OCI-LY7 (cell line): ENCODE measurements around the gene SMYD3. TPM values are rescaled to one million over a fixed set of nuclear protein-coding genes. Genes with fewer than 3 reads are reported as not detected.

Experiments used
- BruUV-seq: library from RNA; stranded (reverse); fragments of 400-500 nt; replicated peaks from 2 replicates; lab custom pipeline; 2021; lab: Mats Ljungman, UMichigan
- CTCF ChIA-PET: fragments of 300-600 bp; sonication (Branson Sonifier 250); formaldehyde crosslinking; loops from one replicate; lab custom pipeline; 2022; ENCODE audit warnings: antibody characterized with exemption; ENCODE audit not compliant: unreplicated experiment; lab: Charles Lee
- POLR2A ChIA-PET: fragments of 300-600 bp; sonication (Branson Sonifier 250); formaldehyde crosslinking; loops from one replicate; lab custom pipeline; 2022; ENCODE audit warnings: antibody characterized with exemption; lab: Charles Lee
- DNase-seq: peaks from one replicate; pipeline ENCODE4 v3.0.0-alpha.2; 2015; ENCODE audit warnings: low spot score
- H2AFZ ChIP-seq: fragments of 200-600 bp; sonication (generic), shearing (Covaris generic); 2 replicates; pipeline ENCODE4 v1.6.1; 2014; ENCODE audit warnings: mild to moderate bottlenecking, antibody characterized with exemption, low read length, moderate library complexity
- H3K27ac ChIP-seq: fragments of 200-600 bp; sonication (generic); 2 replicates; pipeline ENCODE4 v1.5.1; 2014; ENCODE audit warnings: mixed run types, low read depth, mild to moderate bottlenecking, moderate library complexity, low read length, inconsistent platforms; ENCODE audit not compliant: poor library complexity, severe bottlenecking
- H3K36me3 ChIP-seq: fragments of 200-600 bp; sonication (generic); 2 replicates; pipeline ENCODE4 v1.6.1; 2014; ENCODE audit warnings: mild to moderate bottlenecking, antibody characterized with exemption, low read length, moderate library complexity, mixed read lengths; ENCODE audit not compliant: insufficient read depth
- H3K4me1 ChIP-seq: fragments of 200-600 bp; sonication (generic); 2 replicates; pipeline ENCODE4 v1.5.1; 2014; ENCODE audit warnings: mild to moderate bottlenecking, low read length; ENCODE audit not compliant: insufficient read depth, poor library complexity, severe bottlenecking
- H3K4me2 ChIP-seq: fragments of 200-600 bp; sonication (generic); 2 replicates; pipeline ENCODE4 v1.6.1; 2014; ENCODE audit warnings: mild to moderate bottlenecking, low read length
- H3K4me3 ChIP-seq: fragments of 200-600 bp; sonication (generic); 2 replicates; pipeline ENCODE4 v1.5.1; 2014; ENCODE audit warnings: mild to moderate bottlenecking, low read depth, low read length; ENCODE audit not compliant: poor library complexity, severe bottlenecking
- H3K79me2 ChIP-seq: fragments of 200-600 bp; sonication (generic); 2 replicates; pipeline ENCODE4 v1.6.1; 2016; ENCODE audit warnings: low read depth, mild to moderate bottlenecking, low read length, moderate library complexity, mixed read lengths; ENCODE audit not compliant: insufficient read depth
- H3K9me2 ChIP-seq: fragments of 200-600 bp; sonication (generic); 2 replicates; pipeline ENCODE4 v1.6.1; 2016; ENCODE audit warnings: mild to moderate bottlenecking, low read length, mixed read lengths; ENCODE audit not compliant: insufficient read depth
- H3K9me3 ChIP-seq: fragments of 200-600 bp; sonication (generic); 2 replicates; pipeline ENCODE4 v1.6.1; 2014; ENCODE audit warnings: mild to moderate bottlenecking, mixed run types, low read length, mixed read lengths
- H4K20me1 ChIP-seq: fragments of 200-600 bp; sonication (generic); 2 replicates; pipeline ENCODE4 v1.6.1; 2014; ENCODE audit warnings: mild to moderate bottlenecking, antibody characterized with exemption, low read length, moderate library complexity, mixed read lengths; ENCODE audit not compliant: insufficient read depth
- CTCF ChIP-seq: fragments of 200-600 bp; sonication (generic); conservative IDR thresholded peaks from 2 replicates; pipeline ENCODE4 v1.5.1; 2014; ENCODE audit warnings: mild to moderate bottlenecking, antibody characterized with exemption, low read length, moderate library complexity, mixed read lengths
- EZH2phosphoT487 ChIP-seq: fragments of 200-600 bp; sonication (generic); IDR thresholded peaks from 2 replicates; pipeline ENCODE4 v1.6.1; 2018; ENCODE audit warnings: low read depth, borderline replicate concordance, mild to moderate bottlenecking, mixed run types, antibody characterized with exemption, low read length, moderate library complexity, mixed read lengths
- intact Hi-C: fragments of 100-400 bp; cut with micrococcal nuclease; formaldehyde crosslinking; loops from one replicate; pipeline ENCODE4 v1.10.0; 2022; ENCODE audit not compliant: unreplicated experiment
- total RNA-seq, 2 experiments: library from RNA; depleted of rRNA in 1 of 2; stranded (reverse); fragments of >200 nt in 1 of 2; shearing (Covaris generic) in 1 of 2; gene quantifications; 2 replicates each; pipeline ENCODE4 v1.2.3, GENCODE V29; 2014 to 2022

Gene SMYD3
- total RNA-seq, 2 experiments from 2014 or later: 28.9 to 34.5 TPM

- Histone ChIP-seq H4K20me1 (no peaks in the 10 kb centered on the region; the same call in 1 of the 2 replicates), H3K79me2 (no peaks in the 10 kb centered on the region), H3K9me3 (no peaks in the 10 kb centered on the region), H3K4me1 (no peaks in the 10 kb centered on the region), H3K4me3 (no peak overlapping the region), H3K4me2 (no peak overlapping the region), H3K27ac (no peak overlapping the region), H2AFZ (no peak overlapping the region), H3K36me3 (peaks cover 92% of the 10 kb centered on the region), H3K9me2 (no peaks in the 10 kb centered on the region)
- no TSS peak for BruUV-seq
- CTCF ChIA-PET: no interaction called here
- no peak for TF ChIP-seq EZH2phosphoT487
- POLR2A ChIA-PET: no interaction called here
- no peak for DNase-seq
- intact Hi-C loops: no loop called here
Observed at GRCh38 chr1:246552110-246552509, 45.0 kb upstream of the SMYD3 start.

DNA sequence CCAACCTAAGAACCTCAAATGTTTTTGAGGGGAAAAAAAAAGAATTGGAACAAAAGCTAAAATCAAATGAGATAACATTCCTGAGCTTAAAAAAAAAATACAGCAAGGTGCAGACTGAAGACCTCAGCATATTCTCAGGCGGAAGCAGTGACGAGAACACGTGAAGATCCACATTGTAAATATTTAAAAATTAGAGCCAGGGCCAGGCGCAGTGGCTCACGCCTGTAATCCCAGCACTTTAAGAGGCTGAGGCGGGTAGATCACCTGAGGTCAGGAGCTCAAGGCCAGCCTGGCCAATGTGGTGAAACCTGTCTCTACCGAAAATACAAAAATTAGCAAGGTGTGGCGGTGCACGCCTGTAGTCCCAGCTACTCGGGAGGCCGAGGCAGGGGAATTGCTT lies 43.3 kb upstream of the SMYD3 start:
- POLR2A ChIA-PET: interaction anchor here (1.0 kb wide), 1 partner anchor 15 kb away, joined by 3 read pairs; no protein-coding TSS in a partner anchor
- CTCF ChIA-PET: no interaction called here

GRCh38 chr1:246549665-246550064 lies 42.6 kb upstream of the SMYD3 start:
- no peak overlapping the region for H3K4me2 ChIP-seq
- H2AFZ ChIP-seq: no peak overlapping the region
- H3K9me3 ChIP-seq: no peaks in the 10 kb centered on the region
- ChIA-PET CTCF (no interaction called here), POLR2A (interaction anchor here (1.0 kb wide), 1 partner anchor 16 kb away, joined by 3 read pairs; no protein-coding TSS in a partner anchor)
- peaks cover 87% of the 10 kb centered on the region for H3K36me3 ChIP-seq
- intact Hi-C loops: no loop called here
- no peaks in the 10 kb centered on the region for H3K4me1 ChIP-seq
- BruUV-seq: no TSS peak
- no peak overlapping the region for H3K27ac ChIP-seq
- DNase-seq: no peak
- H3K79me2 ChIP-seq: no peaks in the 10 kb centered on the region
- H3K4me3 ChIP-seq: no peak overlapping the region
- no peaks in the 10 kb centered on the region for H3K9me2 ChIP-seq
- TF ChIP-seq CTCF: no peak
- no peak for TF ChIP-seq EZH2phosphoT487
- H4K20me1 ChIP-seq: no peaks in the 10 kb centered on the region; the same call in 1 of the 2 replicates

More for the DNA sequence above, 43.3 kb upstream of the SMYD3 start:
- no peak overlapping the region for H3K4me2 ChIP-seq
- peaks cover 91% of the 10 kb centered on the region for H3K36me3 ChIP-seq
- no peaks in the 10 kb centered on the region; the same call in 1 of the 2 replicates for H4K20me1 ChIP-seq
- no peaks in the 10 kb centered on the region for H3K9me3 ChIP-seq
- H2AFZ ChIP-seq: no peak overlapping the region
- DNase-seq: no peak
- BruUV-seq: no TSS peak
- H3K79me2 ChIP-seq: no peaks in the 10 kb centered on the region
- TF ChIP-seq CTCF (no peak), EZH2phosphoT487 (no peak)
- H3K4me3 ChIP-seq: no peak overlapping the region
- H3K4me1 ChIP-seq: no peaks in the 10 kb centered on the region
- intact Hi-C loops: no loop called here
- H3K9me2 ChIP-seq: no peaks in the 10 kb centered on the region
- H3K27ac ChIP-seq: no peak overlapping the region
